HEK293 (cell line): ENCODE results near the gene INCA1.

ENCODE experiments used
- CTCF ChIA-PET: fragments of 350-600 bp; formaldehyde crosslinking; extraction: SDS; loops from one replicate; lab custom pipeline; 2021; ENCODE audit warnings: antibody characterized with exemption; lab: Yijun Ruan, JAX
- POLR2A ChIA-PET: fragments of 300-600 bp; formaldehyde crosslinking; extraction: SDS; loops from one replicate; lab custom pipeline; 2020; ENCODE audit warnings: antibody characterized with exemption, inconsistent platforms; lab: Yijun Ruan, JAX
- H3K27ac ChIP-seq: fragments of 200-500 bp; sonication (Bioruptor generic); 2 replicates; pipeline ENCODE4 v1.5.1; 2014; ENCODE audit warnings: low read depth, low read length, control low read depth, inconsistent platforms; ENCODE audit errors: extremely low read depth
- H3K36me3 ChIP-seq, 2 experiments: fragments of 200-500 bp in 1 of 2; sonication (Bioruptor generic) in 1 of 2; 1 replicate in 1 of 2; 2 replicates in 1 of 2; pipeline ENCODE4 v1.5.1; 2014 to 2017; ENCODE audit warnings: inconsistent platforms in 2 of 2, low read length in 2 of 2; ENCODE audit not compliant: control insufficient read depth in 2 of 2, insufficient read depth in 1 of 2
- H3K4me1 ChIP-seq: fragments of 200-500 bp; sonication (Bioruptor generic); 2 replicates; pipeline ENCODE4 v1.5.1; 2014; ENCODE audit warnings: mild to moderate bottlenecking, low read length, inconsistent platforms; ENCODE audit not compliant: control insufficient read depth, insufficient read depth
- H3K4me3 ChIP-seq: 2 replicates; pipeline ENCODE4 v1.5.1; 2011; ENCODE audit warnings: low read depth, mild to moderate bottlenecking, control low read depth, low read length, moderate library complexity
- H3K9me3 ChIP-seq: fragments of 200-500 bp; sonication (Bioruptor generic); 2 replicates; pipeline ENCODE4 v1.5.1; 2014; ENCODE audit warnings: low read depth, low read length, inconsistent platforms; ENCODE audit not compliant: control insufficient read depth, insufficient read depth
- BCL11B ChIP-seq: fragments of 450-650 bp; formaldehyde crosslinking; IDR thresholded peaks from 2 replicates; pipeline ENCODE4 v1.5.1; 2016; ENCODE audit warnings: low read depth, missing biosample characterization, missing genetic modification characterization
- KLF8 ChIP-seq: fragments of 450-650 bp; formaldehyde crosslinking; IDR thresholded peaks from 2 replicates; pipeline ENCODE4 v1.5.1; 2016; ENCODE audit warnings: missing biosample characterization, missing genetic modification characterization
- SETDB1 ChIP-seq: IDR thresholded peaks from one replicate; pipeline ENCODE4 v1.6.1; 2017; ENCODE audit warnings: mild to moderate bottlenecking, low read length, moderate library complexity, mixed read lengths; ENCODE audit not compliant: insufficient read length
- SP7 ChIP-seq: fragments of 450-650 bp; formaldehyde crosslinking; IDR thresholded peaks from 2 replicates; pipeline ENCODE4 v1.5.1; 2016; ENCODE audit warnings: missing biosample characterization, missing genetic modification characterization
- TRIM28 ChIP-seq: IDR thresholded peaks from 2 replicates; pipeline ENCODE4 v1.6.1; 2011; ENCODE audit warnings: low read length, control low read depth, borderline replicate concordance
- WT1 ChIP-seq: fragments of 450-650 bp; formaldehyde crosslinking; IDR thresholded peaks from 2 replicates; pipeline ENCODE4 v1.5.1; 2016; ENCODE audit warnings: missing biosample characterization, missing genetic modification characterization
- ZBTB17 ChIP-seq: fragments of 450-650 bp; formaldehyde crosslinking; IDR thresholded peaks from 2 replicates; pipeline ENCODE4 v1.5.1; 2016; ENCODE audit warnings: missing biosample characterization, missing genetic modification characterization
- ZBTB21 ChIP-seq: fragments of 450-650 bp; formaldehyde crosslinking; IDR thresholded peaks from 2 replicates; pipeline ENCODE4 v1.5.1; 2017; ENCODE audit warnings: missing biosample characterization, missing genetic modification characterization
- ZBTB7A ChIP-seq: fragments of 450-650 bp; formaldehyde crosslinking; IDR thresholded peaks from 2 replicates; pipeline ENCODE4 v1.5.1; 2016; ENCODE audit warnings: low read depth, missing biosample characterization, missing genetic modification characterization
- ZBTB8A ChIP-seq: fragments of 450-650 bp; formaldehyde crosslinking; IDR thresholded peaks from 2 replicates; pipeline ENCODE4 v1.5.1; 2016; ENCODE audit warnings: missing biosample characterization, missing genetic modification characterization
- ZEB2 ChIP-seq: fragments of 450-650 bp; formaldehyde crosslinking; IDR thresholded peaks from 2 replicates; pipeline ENCODE4 v1.5.1; 2016; ENCODE audit warnings: missing biosample characterization, missing genetic modification characterization
- ZFHX2 ChIP-seq: fragments of 450-650 bp; formaldehyde crosslinking; conservative IDR thresholded peaks from 2 replicates; pipeline ENCODE4 v1.5.1; 2016; ENCODE audit warnings: missing biosample characterization, missing genetic modification characterization
- ZFP3 ChIP-seq: fragments of 450-650 bp; formaldehyde crosslinking; IDR thresholded peaks from 2 replicates; pipeline ENCODE4 v1.5.1; 2016; ENCODE audit warnings: low read depth, missing biosample characterization, missing genetic modification characterization
- ZIC2 ChIP-seq: fragments of 450-650 bp; formaldehyde crosslinking; IDR thresholded peaks from 2 replicates; pipeline ENCODE4 v1.5.1; 2016; ENCODE audit warnings: missing biosample characterization, missing genetic modification characterization
- ZNF138 ChIP-seq: fragments of 450-650 bp; formaldehyde crosslinking; IDR thresholded peaks from 2 replicates; pipeline ENCODE4 v1.5.1; 2016; ENCODE audit warnings: missing biosample characterization, missing genetic modification characterization, borderline replicate concordance
- ZNF18 ChIP-seq: fragments of 450-650 bp; formaldehyde crosslinking; IDR thresholded peaks from 2 replicates; pipeline ENCODE4 v1.5.1; 2016; ENCODE audit warnings: missing biosample characterization, missing genetic modification characterization
- ZNF2 ChIP-seq: fragments of 450-650 bp; formaldehyde crosslinking; IDR thresholded peaks from 2 replicates; pipeline ENCODE4 v1.5.1; 2016; ENCODE audit warnings: missing biosample characterization, missing genetic modification characterization
- ZNF211 ChIP-seq: fragments of 450-650 bp; formaldehyde crosslinking; IDR thresholded peaks from 2 replicates; pipeline ENCODE4 v1.5.1; 2016; ENCODE audit warnings: low read depth, missing biosample characterization, missing genetic modification characterization
- ZNF335 ChIP-seq: fragments of 450-650 bp; formaldehyde crosslinking; conservative IDR thresholded peaks from 2 replicates; pipeline ENCODE4 v1.5.1; 2016; ENCODE audit warnings: missing biosample characterization, missing genetic modification characterization
- ZNF341 ChIP-seq: fragments of 450-650 bp; formaldehyde crosslinking; IDR thresholded peaks from 2 replicates; pipeline ENCODE4; 2016; ENCODE audit warnings: low read depth, missing biosample characterization, missing genetic modification characterization
- ZNF354C ChIP-seq: fragments of 450-650 bp; formaldehyde crosslinking; IDR thresholded peaks from 2 replicates; pipeline ENCODE4 v1.5.1; 2016; ENCODE audit warnings: missing biosample characterization, missing genetic modification characterization, low read depth, borderline replicate concordance
- ZNF366 ChIP-seq: fragments of 450-650 bp; formaldehyde crosslinking; conservative IDR thresholded peaks from 2 replicates; pipeline ENCODE4 v1.5.1; 2016; ENCODE audit warnings: missing biosample characterization, missing genetic modification characterization
- ZNF600 ChIP-seq: fragments of 450-650 bp; formaldehyde crosslinking; IDR thresholded peaks from 2 replicates; pipeline ENCODE4 v1.5.1; 2016; ENCODE audit warnings: missing biosample characterization, missing genetic modification characterization
- ZNF677 ChIP-seq: fragments of 450-650 bp; IDR thresholded peaks from 2 replicates; pipeline ENCODE4 v1.5.0; 2018; ENCODE audit warnings: missing biosample characterization, mild to moderate bottlenecking, missing genetic modification characterization, moderate library complexity
- ZNF76 ChIP-seq: fragments of 450-650 bp; formaldehyde crosslinking; IDR thresholded peaks from 2 replicates; pipeline ENCODE4; 2016; ENCODE audit warnings: low read depth, missing biosample characterization, missing genetic modification characterization, borderline replicate concordance
- TF ChIP-seq, protein P1 (sequence below): fragments of 450-650 bp; formaldehyde crosslinking; IDR thresholded peaks from 2 replicates; pipeline ENCODE4 v1.5.1; 2016; ENCODE audit warnings: missing biosample characterization, missing genetic modification characterization, borderline replicate concordance
- TF ChIP-seq, protein P2 (sequence below): fragments of 450-650 bp; formaldehyde crosslinking; optimal IDR thresholded peaks from 2 replicates; pipeline ENCODE3; 2016; ENCODE audit warnings: missing biosample characterization, mild to moderate bottlenecking, missing genetic modification characterization
- TF ChIP-seq, protein P3 (sequence below): fragments of 450-650 bp; formaldehyde crosslinking; IDR thresholded peaks from 2 replicates; pipeline ENCODE4 v1.5.1; 2017; ENCODE audit warnings: missing biosample characterization, missing genetic modification characterization

Gene INCA1

GRCh38 chr17:4966844-4967538 is 30.3 kb downstream of the INCA1 start:
- Histone ChIP-seq H3K36me3 (peaks cover 24 to 32% of the 10 kb centered on the region in 2 experiments), H3K4me1 (peaks cover 15% of the 10 kb centered on the region), H3K4me3 (peak overlapping the region; percentile 70), H3K9me3 (peaks cover 3% of the 10 kb centered on the region; the same call in 1 of the 2 replicates), H3K27ac (peak overlapping the region; percentile 97)
- POLR2A ChIA-PET: interaction anchor here (0.6 to 11.3 kb wide), 28 partner anchors 11 to 299 kb away, joined by 3 to 358 read pairs (median 4); partner anchors contain the start of genes CAMTA2, ENO3, GP1BA and INCA1
- CTCF ChIA-PET: interaction anchor here (0.5 to 4.0 kb wide), 14 partner anchors 10 to 312 kb away, joined by 3 to 22 read pairs (median 5); partner anchors contain the start of gene CAMTA2
- TF ChIP-seq ZBTB7A (peak; percentile 40; the same call in 1 of the 2 replicates), ZNF2 (tag by site-specific recombination) (peak; percentile 64; the same call in 1 of the 2 replicates), ZFHX2 (tag by site-specific recombination) (0 out of 2 replicates have a peak, but pooled peaks have one; percentile 20), ZEB2 (tag by site-specific recombination) (peak; percentile 41), ZNF18 (tag by site-specific recombination) (no peak), SP7 (tag by site-specific recombination) (no peak), ZBTB8A (tag by site-specific recombination) (peak; percentile 95), ZFP3 (tag by site-specific recombination) (no peak), ZNF211 (tag by site-specific recombination) (no peak), ZNF341 (tag by site-specific recombination) (peak; percentile 7), ZNF76 (tag by site-specific recombination) (peak; percentile 77), ZBTB21 (peak; percentile 38; the same call in 1 of the 2 replicates), ZNF677 (tag by site-specific recombination) (no peak), WT1 (tag by site-specific recombination) (peak; percentile 39), ZNF138 (tag by site-specific recombination) (no peak), ZIC2 (tag by site-specific recombination) (peak; percentile 91), SETDB1 (peak; percentile 7), KLF8 (tag by site-specific recombination) (peak; percentile 67), ZNF354C (tag by site-specific recombination) (no peak), ZNF366 (tag by site-specific recombination) (peak; percentile 86), TRIM28 (no peak), ZNF335 (no peak; the same call in 1 of the 2 replicates), BCL11B (tag by site-specific recombination) (peak; percentile 95), ZNF600 (tag by site-specific recombination) (peak; percentile 72), ZBTB17 (peak; percentile 95)
- TF ChIP-seq, protein P1, sequence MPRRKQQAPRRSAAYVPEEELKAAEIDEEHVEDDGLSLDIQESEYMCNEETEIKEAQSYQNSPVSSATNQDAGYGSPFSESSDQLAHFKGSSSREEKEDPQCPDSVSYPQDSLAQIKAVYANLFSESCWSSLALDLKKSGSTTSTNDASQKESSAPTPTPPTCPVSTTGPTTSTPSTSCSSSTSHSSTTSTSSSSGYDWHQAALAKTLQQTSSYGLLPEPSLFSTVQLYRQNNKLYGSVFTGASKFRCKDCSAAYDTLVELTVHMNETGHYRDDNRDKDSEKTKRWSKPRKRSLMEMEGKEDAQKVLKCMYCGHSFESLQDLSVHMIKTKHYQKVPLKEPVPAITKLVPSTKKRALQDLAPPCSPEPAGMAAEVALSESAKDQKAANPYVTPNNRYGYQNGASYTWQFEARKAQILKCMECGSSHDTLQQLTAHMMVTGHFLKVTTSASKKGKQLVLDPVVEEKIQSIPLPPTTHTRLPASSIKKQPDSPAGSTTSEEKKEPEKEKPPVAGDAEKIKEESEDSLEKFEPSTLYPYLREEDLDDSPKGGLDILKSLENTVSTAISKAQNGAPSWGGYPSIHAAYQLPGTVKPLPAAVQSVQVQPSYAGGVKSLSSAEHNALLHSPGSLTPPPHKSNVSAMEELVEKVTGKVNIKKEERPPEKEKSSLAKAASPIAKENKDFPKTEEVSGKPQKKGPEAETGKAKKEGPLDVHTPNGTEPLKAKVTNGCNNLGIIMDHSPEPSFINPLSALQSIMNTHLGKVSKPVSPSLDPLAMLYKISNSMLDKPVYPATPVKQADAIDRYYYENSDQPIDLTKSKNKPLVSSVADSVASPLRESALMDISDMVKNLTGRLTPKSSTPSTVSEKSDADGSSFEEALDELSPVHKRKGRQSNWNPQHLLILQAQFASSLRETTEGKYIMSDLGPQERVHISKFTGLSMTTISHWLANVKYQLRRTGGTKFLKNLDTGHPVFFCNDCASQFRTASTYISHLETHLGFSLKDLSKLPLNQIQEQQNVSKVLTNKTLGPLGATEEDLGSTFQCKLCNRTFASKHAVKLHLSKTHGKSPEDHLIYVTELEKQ (tag by site-specific recombination): no peak
- TF ChIP-seq, protein P2, sequence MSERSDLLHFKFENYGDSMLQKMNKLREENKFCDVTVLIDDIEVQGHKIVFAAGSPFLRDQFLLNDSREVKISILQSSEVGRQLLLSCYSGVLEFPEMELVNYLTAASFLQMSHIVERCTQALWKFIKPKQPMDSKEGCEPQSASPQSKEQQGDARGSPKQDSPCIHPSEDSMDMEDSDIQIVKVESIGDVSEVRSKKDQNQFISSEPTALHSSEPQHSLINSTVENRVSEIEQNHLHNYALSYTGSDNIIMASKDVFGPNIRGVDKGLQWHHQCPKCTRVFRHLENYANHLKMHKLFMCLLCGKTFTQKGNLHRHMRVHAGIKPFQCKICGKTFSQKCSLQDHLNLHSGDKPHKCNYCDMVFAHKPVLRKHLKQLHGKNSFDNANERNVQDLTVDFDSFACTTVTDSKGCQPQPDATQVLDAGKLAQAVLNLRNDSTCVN (tag by site-specific recombination): peak; percentile 36
- TF ChIP-seq, protein P3, sequence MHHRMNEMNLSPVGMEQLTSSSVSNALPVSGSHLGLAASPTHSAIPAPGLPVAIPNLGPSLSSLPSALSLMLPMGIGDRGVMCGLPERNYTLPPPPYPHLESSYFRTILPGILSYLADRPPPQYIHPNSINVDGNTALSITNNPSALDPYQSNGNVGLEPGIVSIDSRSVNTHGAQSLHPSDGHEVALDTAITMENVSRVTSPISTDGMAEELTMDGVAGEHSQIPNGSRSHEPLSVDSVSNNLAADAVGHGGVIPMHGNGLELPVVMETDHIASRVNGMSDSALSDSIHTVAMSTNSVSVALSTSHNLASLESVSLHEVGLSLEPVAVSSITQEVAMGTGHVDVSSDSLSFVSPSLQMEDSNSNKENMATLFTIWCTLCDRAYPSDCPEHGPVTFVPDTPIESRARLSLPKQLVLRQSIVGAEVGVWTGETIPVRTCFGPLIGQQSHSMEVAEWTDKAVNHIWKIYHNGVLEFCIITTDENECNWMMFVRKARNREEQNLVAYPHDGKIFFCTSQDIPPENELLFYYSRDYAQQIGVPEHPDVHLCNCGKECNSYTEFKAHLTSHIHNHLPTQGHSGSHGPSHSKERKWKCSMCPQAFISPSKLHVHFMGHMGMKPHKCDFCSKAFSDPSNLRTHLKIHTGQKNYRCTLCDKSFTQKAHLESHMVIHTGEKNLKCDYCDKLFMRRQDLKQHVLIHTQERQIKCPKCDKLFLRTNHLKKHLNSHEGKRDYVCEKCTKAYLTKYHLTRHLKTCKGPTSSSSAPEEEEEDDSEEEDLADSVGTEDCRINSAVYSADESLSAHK: no peak; the same call in 1 of the 2 replicates
